ENCODE data around the gene DNER. TPM values are rescaled to one million over a fixed set of nuclear protein-coding genes. Genes with fewer than 3 reads are reported as not detected.

Gene DNER
- total RNA-seq, 1 experiment from 2014 or later = 3.7 TPM

DNA sequence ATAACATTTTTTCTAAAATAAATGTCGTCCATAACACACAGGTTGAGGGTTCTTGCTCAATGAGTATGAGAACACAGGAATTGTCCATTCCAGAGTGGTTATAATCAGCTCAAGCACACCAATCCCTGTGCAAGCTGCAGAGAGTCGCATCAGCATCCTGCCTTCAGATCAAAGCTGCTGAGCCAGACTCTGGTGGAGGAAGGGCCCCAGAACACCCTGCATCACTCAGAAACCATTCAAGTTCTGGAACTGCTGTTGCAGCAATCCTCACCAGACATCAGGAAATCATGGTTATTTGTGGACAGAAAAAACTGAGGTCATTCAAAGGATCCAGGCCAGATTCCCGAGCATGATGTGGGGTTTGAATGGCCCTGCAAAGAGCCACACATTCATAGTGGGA, 44.5 kb downstream of the DNER start (continued):
- TF ChIP-seq, protein P1, sequence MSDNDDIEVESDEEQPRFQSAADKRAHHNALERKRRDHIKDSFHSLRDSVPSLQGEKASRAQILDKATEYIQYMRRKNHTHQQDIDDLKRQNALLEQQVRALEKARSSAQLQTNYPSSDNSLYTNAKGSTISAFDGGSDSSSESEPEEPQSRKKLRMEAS (CRISPR knock-in tag; IDR thresholded peaks at IDR 0.05) = no peak
- TF ChIP-seq, protein P2, sequence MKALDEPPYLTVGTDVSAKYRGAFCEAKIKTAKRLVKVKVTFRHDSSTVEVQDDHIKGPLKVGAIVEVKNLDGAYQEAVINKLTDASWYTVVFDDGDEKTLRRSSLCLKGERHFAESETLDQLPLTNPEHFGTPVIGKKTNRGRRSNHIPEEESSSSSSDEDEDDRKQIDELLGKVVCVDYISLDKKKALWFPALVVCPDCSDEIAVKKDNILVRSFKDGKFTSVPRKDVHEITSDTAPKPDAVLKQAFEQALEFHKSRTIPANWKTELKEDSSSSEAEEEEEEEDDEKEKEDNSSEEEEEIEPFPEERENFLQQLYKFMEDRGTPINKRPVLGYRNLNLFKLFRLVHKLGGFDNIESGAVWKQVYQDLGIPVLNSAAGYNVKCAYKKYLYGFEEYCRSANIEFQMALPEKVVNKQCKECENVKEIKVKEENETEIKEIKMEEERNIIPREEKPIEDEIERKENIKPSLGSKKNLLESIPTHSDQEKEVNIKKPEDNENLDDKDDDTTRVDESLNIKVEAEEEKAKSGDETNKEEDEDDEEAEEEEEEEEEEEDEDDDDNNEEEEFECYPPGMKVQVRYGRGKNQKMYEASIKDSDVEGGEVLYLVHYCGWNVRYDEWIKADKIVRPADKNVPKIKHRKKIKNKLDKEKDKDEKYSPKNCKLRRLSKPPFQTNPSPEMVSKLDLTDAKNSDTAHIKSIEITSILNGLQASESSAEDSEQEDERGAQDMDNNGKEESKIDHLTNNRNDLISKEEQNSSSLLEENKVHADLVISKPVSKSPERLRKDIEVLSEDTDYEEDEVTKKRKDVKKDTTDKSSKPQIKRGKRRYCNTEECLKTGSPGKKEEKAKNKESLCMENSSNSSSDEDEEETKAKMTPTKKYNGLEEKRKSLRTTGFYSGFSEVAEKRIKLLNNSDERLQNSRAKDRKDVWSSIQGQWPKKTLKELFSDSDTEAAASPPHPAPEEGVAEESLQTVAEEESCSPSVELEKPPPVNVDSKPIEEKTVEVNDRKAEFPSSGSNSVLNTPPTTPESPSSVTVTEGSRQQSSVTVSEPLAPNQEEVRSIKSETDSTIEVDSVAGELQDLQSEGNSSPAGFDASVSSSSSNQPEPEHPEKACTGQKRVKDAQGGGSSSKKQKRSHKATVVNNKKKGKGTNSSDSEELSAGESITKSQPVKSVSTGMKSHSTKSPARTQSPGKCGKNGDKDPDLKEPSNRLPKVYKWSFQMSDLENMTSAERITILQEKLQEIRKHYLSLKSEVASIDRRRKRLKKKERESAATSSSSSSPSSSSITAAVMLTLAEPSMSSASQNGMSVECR (CRISPR knock-in tag; IDR thresholded peaks at IDR 0.05; ENCODE audit: borderline replicate concordance) = no peak

DNA sequence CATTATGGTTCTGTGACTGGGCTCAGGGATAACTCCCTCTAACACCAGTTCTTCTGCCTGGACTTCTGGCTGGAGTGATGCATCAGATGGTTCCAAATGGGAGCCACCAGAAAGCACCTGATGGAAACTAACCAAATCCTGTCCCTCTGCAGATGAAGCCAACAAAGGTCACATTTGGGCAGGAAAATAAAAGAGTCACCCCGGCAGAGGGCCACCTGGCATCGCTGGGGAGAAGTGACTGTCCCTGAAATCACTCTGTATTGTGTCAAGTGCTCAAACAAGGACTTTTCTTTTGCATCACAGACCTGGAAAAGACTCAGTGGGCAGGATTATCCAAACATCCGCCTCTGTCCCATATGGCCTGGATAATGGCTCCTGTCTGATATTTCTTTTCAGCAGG, 47.5 kb downstream of the DNER start:
- DNase-seq (ENCODE audit: low spot score) (no peak), ATAC-seq (no peak)
- no peaks in the 10 kb centered on the region for H3K36me3 Mint-ChIP-seq
- POLR2A ChIA-PET = no interaction called here
- H3K27ac Mint-ChIP-seq = no peak overlapping the region
- H3K9me3 Mint-ChIP-seq = no peaks in the 10 kb centered on the region
- no peak overlapping the region for H3K4me3 Mint-ChIP-seq
- CTCF ChIA-PET = no interaction called here
- TF ChIP-seq, protein P3, sequence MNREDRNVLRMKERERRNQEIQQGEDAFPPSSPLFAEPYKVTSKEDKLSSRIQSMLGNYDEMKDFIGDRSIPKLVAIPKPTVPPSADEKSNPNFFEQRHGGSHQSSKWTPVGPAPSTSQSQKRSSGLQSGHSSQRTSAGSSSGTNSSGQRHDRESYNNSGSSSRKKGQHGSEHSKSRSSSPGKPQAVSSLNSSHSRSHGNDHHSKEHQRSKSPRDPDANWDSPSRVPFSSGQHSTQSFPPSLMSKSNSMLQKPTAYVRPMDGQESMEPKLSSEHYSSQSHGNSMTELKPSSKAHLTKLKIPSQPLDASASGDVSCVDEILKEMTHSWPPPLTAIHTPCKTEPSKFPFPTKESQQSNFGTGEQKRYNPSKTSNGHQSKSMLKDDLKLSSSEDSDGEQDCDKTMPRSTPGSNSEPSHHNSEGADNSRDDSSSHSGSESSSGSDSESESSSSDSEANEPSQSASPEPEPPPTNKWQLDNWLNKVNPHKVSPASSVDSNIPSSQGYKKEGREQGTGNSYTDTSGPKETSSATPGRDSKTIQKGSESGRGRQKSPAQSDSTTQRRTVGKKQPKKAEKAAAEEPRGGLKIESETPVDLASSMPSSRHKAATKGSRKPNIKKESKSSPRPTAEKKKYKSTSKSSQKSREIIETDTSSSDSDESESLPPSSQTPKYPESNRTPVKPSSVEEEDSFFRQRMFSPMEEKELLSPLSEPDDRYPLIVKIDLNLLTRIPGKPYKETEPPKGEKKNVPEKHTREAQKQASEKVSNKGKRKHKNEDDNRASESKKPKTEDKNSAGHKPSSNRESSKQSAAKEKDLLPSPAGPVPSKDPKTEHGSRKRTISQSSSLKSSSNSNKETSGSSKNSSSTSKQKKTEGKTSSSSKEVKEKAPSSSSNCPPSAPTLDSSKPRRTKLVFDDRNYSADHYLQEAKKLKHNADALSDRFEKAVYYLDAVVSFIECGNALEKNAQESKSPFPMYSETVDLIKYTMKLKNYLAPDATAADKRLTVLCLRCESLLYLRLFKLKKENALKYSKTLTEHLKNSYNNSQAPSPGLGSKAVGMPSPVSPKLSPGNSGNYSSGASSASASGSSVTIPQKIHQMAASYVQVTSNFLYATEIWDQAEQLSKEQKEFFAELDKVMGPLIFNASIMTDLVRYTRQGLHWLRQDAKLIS (CRISPR knock-in tag; IDR thresholded peaks at IDR 0.05; ENCODE audit: borderline replicate concordance) = no peak
- no peak for TF ChIP-seq ZBTB21 (CRISPR knock-in tag; IDR thresholded peaks at IDR 0.05; ENCODE audit: borderline replicate concordance)
- no peak for TF ChIP-seq FOXK1 (CRISPR knock-in tag; IDR thresholded peaks at IDR 0.05)
- TF ChIP-seq SOX15 (CRISPR knock-in tag; IDR thresholded peaks at IDR 0.05) = no peak
- no peak for TF ChIP-seq KAT7 (CRISPR knock-in tag; IDR thresholded peaks at IDR 0.05; ENCODE audit: borderline replicate concordance)
- TF ChIP-seq CREB1 (CRISPR knock-in tag; IDR thresholded peaks at IDR 0.05) = no peak
- no peak for TF ChIP-seq NR3C1 (CRISPR knock-in tag; conservative IDR thresholded peaks at IDR 0.05; ENCODE audit: low read depth)
- no peak for TF ChIP-seq FOXP1 (CRISPR knock-in tag; IDR thresholded peaks at IDR 0.05; ENCODE audit: borderline replicate concordance)
- no peak for TF ChIP-seq IRF2 (CRISPR knock-in tag; IDR thresholded peaks at IDR 0.05; ENCODE audit: borderline replicate concordance, low read depth)
- TF ChIP-seq, protein P4, sequence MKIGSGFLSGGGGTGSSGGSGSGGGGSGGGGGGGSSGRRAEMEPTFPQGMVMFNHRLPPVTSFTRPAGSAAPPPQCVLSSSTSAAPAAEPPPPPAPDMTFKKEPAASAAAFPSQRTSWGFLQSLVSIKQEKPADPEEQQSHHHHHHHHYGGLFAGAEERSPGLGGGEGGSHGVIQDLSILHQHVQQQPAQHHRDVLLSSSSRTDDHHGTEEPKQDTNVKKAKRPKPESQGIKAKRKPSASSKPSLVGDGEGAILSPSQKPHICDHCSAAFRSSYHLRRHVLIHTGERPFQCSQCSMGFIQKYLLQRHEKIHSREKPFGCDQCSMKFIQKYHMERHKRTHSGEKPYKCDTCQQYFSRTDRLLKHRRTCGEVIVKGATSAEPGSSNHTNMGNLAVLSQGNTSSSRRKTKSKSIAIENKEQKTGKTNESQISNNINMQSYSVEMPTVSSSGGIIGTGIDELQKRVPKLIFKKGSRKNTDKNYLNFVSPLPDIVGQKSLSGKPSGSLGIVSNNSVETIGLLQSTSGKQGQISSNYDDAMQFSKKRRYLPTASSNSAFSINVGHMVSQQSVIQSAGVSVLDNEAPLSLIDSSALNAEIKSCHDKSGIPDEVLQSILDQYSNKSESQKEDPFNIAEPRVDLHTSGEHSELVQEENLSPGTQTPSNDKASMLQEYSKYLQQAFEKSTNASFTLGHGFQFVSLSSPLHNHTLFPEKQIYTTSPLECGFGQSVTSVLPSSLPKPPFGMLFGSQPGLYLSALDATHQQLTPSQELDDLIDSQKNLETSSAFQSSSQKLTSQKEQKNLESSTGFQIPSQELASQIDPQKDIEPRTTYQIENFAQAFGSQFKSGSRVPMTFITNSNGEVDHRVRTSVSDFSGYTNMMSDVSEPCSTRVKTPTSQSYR (CRISPR knock-in tag; IDR thresholded peaks at IDR 0.05) = no peak
- TF ChIP-seq, protein P5, sequence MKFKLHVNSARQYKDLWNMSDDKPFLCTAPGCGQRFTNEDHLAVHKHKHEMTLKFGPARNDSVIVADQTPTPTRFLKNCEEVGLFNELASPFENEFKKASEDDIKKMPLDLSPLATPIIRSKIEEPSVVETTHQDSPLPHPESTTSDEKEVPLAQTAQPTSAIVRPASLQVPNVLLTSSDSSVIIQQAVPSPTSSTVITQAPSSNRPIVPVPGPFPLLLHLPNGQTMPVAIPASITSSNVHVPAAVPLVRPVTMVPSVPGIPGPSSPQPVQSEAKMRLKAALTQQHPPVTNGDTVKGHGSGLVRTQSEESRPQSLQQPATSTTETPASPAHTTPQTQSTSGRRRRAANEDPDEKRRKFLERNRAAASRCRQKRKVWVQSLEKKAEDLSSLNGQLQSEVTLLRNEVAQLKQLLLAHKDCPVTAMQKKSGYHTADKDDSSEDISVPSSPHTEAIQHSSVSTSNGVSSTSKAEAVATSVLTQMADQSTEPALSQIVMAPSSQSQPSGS (CRISPR knock-in tag; IDR thresholded peaks at IDR 0.05; ENCODE audit: borderline replicate concordance, low read depth) = no peak
- TF ChIP-seq NFYB (CRISPR knock-in tag; conservative IDR thresholded peaks at IDR 0.05; ENCODE audit: low read depth) = no peak
- H3K27me3 Mint-ChIP-seq (ENCODE audit: low read depth) = no peaks in the 10 kb centered on the region; the same call in 1 of the 2 replicates
- H3K4me1 Mint-ChIP-seq = no peaks in the 10 kb centered on the region

Data from WTC11 (cell line).